GM19372 (cell line): ENCODE data around the gene FAM135A.

Experiments
- ATAC-seq: cut with Tn5 transposase; IDR thresholded peaks from one replicate; pipeline ENCODE4 v1.9.1; 2021; ENCODE audit warnings: mild to moderate bottlenecking, low read depth, moderate library complexity; ENCODE audit not compliant: unreplicated experiment

FAM135A gene

GRCh38 chr6:70413114-70413991 lies at the start of gene FAM135A:
TSS of gene FAM135A (plus strand) at chr6:70413508. CDS start at chr6:70428343, 14,835 bp downstream.
- ATAC-seq = peak; percentile 82

DNA sequence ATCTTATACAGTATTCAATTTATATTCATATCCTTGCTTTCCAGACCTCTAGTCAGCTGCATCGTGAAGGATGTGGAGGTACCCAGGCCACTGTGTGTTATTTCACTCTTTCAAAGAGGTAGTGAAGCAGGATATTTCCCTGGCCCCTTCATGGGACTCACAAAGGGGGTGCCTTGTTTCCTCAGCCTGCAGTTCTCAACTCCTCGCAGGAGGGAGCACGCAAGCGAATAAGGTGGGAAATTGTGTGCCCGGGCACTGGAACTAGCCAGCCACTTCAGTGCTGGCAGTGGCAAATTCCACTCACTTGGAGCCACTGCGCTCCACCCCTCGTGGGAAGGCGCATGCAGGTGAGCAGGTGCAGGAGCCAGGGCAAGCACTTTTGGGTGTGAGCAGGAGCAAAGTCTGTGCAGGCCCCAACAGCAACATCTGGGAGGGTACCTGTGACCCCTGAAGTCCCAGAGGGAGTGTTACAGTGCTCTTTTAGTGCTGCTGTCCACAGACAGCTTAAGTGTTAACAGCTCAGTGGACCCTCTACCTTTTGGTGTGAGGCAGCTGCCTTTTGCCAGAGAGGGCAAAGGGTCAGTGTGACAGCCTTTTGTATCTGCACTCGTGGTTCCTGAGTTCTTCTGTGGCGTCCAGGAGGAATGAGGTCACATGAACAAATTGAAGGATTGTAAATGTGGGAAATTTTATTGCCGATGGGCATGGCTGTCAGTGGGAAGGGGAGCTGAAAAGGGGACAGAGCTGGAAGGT lies 49.4 kb upstream of the FAM135A start:
- ATAC-seq = no peak

DNA sequence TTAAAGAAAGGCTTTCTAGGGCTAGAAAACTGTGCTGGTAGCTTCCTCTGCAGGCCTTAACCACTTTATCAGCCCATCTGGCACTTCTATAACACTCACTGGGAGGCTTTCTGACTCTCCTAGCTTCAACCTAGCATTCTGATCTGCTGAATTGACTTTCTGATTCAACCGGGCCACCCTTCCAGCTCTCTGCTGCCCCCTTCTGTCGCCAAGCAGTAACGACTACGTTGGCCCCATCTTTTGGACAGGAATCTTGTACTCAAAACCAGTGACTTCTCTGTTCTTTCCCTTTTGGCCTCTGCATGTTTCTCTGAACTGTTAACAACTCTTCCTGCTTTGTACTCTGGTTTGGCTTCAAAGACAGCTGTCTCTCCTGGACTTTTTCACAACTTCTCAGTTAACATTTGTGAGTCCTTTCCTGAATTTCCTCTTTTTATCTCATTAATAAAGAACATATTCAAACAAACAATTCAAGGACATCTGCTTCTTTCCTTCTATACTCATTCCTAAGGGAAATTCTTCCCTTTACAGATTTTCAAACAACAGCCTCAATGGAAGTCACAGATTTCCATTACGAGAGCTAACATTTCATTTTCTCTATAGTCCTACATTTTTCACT lies 43.9 kb upstream of the FAM135A start:
- peak; percentile 75 for ATAC-seq

DNA sequence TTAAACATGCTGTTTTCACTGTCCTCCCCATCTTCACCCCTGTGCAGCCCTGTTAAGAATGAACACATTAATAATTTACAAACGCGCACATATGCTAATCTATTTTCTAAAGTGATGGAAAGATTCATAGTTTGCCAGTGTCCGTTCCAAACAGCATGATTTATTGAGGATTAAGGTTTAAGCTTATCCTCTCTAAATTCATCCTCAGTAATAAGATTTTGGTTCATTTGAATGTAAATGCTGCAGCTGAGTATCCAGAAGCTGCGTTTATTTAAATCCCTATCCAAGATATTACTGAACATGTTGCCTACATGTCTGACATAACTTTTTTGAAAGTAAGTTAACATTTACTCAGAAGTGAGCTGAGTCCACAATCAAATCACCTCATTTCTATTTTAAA lies 42.8 kb upstream of the FAM135A start:
- ATAC-seq = no peak

DNA sequence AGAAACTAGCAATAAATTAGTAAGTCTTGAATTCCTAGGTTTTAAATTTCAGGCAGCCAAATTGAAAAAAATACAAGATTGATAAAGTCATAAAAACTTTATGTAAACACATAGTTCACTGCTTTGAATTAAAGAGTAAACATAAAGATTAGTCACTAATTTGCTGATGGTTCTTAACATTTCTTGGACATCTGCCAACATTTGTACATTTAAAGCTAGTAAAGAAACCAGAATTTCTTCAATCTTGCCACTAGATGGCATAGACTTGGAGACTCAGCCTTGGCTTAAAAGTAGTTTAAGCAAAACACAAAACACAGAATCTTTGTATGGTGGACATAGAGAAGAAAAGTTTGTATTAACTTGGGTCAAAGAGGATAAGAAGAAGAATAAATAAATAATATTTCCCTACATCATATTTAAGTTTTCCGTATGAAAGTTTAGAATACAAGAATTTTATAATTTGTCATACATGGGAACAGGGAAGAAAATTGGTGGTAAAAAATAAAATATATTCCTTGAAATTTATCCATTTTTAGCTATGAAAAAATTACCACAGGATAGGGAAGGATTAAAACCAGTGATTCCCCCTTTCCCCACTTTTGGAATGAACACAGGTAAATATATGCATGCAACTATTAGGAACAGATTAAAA lies 41.7 kb upstream of the FAM135A start:
- peak; percentile 59 for ATAC-seq

- ATAC-seq = no peak
Measured at GRCh38 chr6:70375166-70375565, 38.1 kb upstream of the FAM135A start.

DNA sequence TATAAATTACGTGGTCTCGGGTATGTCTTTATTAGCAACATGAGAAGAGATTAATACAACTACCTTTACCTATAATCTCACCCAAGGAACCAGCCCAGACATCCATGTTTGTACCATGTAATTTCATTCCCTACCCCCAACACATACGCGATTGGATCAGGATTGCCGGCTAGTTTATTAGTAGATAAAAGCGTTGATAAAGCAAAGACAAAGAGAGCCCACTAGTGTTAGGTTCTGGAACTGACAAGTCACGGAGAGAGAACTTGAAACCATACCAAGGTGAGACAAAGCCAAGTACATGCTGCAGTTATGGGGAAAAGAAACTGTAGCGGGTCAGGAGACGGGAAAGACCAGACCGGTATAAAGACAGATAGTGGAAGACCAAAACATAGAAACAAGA lies 37.4 kb upstream of the FAM135A start:
- no peak for ATAC-seq

- ATAC-seq = no peak
Measured at GRCh38 chr6:70376628-70377027, 36.7 kb upstream of the FAM135A start.

- no peak for ATAC-seq
Measured at GRCh38 chr6:70377372-70377771, 35.9 kb upstream of the FAM135A start.

- no peak for ATAC-seq
Measured at GRCh38 chr6:70379473-70380013, 33.8 kb upstream of the FAM135A start.

- peak; percentile 56 for ATAC-seq
Measured at GRCh38 chr6:70380252-70380651, 33.1 kb upstream of the FAM135A start.

DNA sequence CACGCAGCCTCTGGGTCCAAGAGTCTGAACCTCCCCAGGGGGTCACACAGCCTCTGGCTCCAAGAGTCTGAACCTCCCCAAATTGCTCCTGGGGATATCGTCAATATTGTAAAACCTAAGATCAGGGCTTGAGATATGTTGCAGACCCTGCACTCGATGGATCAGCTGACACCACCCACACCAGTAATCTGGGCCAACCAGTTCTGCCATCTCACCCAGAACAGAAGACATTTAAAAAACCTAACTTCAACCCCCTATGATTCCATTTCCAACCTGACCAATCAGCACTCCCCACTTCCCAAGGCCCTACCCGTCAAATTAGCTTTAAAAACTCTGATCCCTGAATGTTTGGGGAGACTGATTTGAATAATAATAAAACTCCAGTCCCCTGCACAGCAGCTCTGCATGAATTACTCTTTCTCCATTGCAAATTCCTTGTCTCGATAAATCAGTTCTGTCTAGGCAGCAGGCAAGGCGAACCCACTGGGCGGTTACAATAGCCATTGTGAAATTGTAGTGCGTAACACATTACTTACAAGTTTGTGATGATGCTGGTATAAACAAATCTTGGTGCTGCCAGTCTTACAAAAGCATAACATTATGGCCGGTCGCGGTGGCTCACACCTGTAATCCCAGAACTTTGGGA lies 32.4 kb upstream of the FAM135A start:
- no peak for ATAC-seq

GRCh38 chr6:70381417-70381782 lies 31.9 kb upstream of the FAM135A start:
- ATAC-seq = no peak

- ATAC-seq = no peak
Measured at GRCh38 chr6:70385901-70386300, 27.4 kb upstream of the FAM135A start.

GRCh38 chr6:70388814-70389213 lies 24.5 kb upstream of the FAM135A start:
- no peak for ATAC-seq

DNA sequence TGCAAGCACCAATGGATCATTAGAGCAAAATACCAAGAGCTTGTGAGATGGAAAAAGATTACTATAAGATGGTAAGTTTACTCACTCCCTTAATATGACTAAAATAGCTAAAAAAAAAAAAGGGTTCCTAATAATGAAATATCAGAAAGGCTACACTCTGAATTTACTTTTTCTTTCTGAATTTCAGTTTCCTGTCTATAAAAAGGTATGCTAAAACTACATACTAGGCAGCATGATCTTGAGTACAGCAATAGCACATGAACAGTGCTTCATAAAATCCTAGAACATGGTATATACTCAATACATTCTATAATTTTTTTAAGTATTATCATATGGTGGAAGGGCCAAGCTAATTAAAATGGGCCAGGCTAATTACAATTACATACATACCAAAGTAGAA lies 24.0 kb upstream of the FAM135A start:
- ATAC-seq = no peak

DNA sequence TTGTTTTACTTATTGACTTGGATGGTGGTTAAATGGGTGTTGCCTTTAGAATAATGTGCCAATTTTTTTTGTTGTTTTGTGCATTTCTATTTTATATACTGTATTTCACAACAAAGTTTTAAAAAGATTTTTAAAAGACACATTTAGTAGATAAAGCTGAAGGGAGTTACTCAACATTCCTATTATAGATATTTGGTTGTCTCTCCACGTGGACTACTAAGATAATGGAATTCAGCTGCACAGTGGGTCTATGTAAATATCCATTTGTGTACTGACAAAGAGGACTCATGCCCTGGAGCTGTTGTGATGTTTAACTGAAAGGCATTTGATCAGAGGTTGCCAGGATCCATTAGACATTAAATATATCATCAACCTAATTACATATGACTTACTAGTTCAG lies 23.2 kb upstream of the FAM135A start:
- ATAC-seq = no peak

GRCh38 chr6:70391492-70391891 lies 21.8 kb upstream of the FAM135A start:
- ATAC-seq = no peak

DNA sequence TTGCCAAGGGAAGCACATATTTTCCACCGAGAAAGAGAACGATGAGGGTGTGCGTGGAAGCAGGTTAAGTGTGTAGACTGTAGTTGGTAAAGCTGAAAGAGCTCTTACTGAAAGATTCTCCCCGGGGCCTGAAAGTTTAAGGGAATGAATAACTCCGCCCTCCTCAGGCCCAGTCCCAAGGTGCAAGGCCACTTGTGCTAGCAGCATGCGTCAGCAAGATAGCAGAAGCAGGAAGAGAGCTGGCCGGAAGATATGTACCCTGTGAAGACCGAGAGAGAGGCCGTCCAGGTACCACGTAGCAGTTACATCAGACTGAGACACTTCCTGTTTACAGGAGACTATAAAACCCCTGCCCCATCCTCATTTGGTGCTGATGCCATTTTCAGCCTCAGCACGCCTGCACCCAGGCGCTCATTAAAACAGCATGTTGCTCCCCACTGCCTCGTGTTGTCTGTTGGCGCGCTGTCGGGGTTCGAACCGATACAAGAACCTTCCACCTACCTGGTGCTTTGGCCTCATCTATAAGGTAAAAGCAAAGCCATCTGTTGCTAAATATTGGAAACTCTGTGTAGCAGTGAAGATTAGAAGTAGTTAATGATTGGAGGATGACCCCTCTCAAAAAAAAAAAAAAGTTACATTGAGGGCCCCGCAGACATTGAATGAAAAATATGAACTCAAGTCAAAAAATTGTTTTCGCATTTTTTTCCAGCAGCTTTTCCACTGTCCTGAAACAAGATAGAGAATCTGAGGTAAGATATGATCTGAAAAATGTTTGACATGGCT lies 18.6 kb upstream of the FAM135A start:
- ATAC-seq = no peak
